NB4 (cell line): ENCODE results near the gene ACBD6.

Source experiments
- DNase-seq: peaks from one replicate; pipeline ENCODE4 v3.0.0; 2010; ENCODE audit warnings: low read depth
- H3K4me3 ChIP-seq: one replicate; pipeline ENCODE4 v1.5.1; 2011; ENCODE audit warnings: mild to moderate bottlenecking, low read depth, low read length, moderate library complexity
- MAX ChIP-seq: IDR thresholded peaks from 2 replicates; pipeline ENCODE4 v1.6.1; 2011; ENCODE audit warnings: low read depth, low read length
- MYC ChIP-seq: IDR thresholded peaks from 2 replicates; pipeline ENCODE4 v1.6.1; 2011; ENCODE audit warnings: low read depth, low read length
- POLR2A ChIP-seq: IDR thresholded peaks from 2 replicates; pipeline ENCODE4 v1.6.1; 2011; ENCODE audit warnings: mild to moderate bottlenecking; ENCODE audit not compliant: insufficient read length; ENCODE audit errors: extremely low read depth
- TF ChIP-seq, protein P1 (sequence below): IDR thresholded peaks from one replicate; pipeline ENCODE4 v1.5.1; 2012; ENCODE audit warnings: low read depth, low read length

Gene ACBD6

DNA sequence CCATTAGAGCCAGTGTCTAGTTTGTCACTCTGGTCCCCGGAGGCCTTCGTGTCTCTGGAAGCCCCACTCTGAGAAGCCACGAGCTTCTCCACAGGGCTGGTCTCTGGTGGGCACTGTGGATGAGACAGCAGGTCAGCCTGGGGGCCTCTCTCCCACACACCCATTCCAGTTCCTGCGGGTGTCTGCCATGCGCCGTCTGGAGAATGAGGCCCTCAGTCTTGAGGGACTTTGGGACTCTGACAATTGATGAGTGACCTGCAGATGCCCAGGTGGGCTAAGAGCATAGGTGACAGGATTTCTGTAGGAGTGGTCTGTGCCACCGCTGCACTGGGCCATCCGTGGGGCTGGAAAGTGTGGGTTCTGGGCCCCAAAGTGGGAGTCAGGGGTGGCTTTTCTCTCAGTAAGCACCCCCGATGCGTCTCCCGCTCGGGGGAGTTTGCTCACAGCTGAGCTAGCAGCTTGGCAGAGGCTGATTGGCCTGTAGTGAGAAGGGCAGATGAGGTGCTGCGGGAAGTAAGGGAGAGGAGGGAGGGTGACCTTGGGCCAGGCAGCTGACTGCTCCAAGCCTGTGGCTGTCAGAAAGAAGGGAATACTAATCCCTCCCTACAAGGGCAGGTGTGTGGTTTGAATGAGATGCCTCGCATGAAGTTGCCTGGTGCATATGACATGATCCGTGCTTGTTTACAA, 245.9 kb downstream of the ACBD6 start:
- TF ChIP-seq, protein P1, sequence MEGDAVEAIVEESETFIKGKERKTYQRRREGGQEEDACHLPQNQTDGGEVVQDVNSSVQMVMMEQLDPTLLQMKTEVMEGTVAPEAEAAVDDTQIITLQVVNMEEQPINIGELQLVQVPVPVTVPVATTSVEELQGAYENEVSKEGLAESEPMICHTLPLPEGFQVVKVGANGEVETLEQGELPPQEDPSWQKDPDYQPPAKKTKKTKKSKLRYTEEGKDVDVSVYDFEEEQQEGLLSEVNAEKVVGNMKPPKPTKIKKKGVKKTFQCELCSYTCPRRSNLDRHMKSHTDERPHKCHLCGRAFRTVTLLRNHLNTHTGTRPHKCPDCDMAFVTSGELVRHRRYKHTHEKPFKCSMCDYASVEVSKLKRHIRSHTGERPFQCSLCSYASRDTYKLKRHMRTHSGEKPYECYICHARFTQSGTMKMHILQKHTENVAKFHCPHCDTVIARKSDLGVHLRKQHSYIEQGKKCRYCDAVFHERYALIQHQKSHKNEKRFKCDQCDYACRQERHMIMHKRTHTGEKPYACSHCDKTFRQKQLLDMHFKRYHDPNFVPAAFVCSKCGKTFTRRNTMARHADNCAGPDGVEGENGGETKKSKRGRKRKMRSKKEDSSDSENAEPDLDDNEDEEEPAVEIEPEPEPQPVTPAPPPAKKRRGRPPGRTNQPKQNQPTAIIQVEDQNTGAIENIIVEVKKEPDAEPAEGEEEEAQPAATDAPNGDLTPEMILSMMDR = no peak
- no peak for TF ChIP-seq MAX
- no peak for TF ChIP-seq POLR2A
- TF ChIP-seq MYC = no peak
- no peak overlapping the region for H3K4me3 ChIP-seq
- no peak for DNase-seq

- peak; percentile 40 for DNase-seq
- H3K4me3 ChIP-seq = no peak overlapping the region
- TF ChIP-seq POLR2A (no peak), MYC (no peak), MAX (no peak)
- TF ChIP-seq, protein P1 = no peak
Observed at GRCh38 chr1:180255536-180256340, 246.6 kb downstream of the ACBD6 start.

GRCh38 chr1:180254854-180255253, 247.5 kb downstream of the ACBD6 start:
- no peak overlapping the region for H3K4me3 ChIP-seq
- no peak for TF ChIP-seq MYC
- TF ChIP-seq, protein P1 = no peak
- no peak for TF ChIP-seq POLR2A
- TF ChIP-seq MAX = no peak

DNA sequence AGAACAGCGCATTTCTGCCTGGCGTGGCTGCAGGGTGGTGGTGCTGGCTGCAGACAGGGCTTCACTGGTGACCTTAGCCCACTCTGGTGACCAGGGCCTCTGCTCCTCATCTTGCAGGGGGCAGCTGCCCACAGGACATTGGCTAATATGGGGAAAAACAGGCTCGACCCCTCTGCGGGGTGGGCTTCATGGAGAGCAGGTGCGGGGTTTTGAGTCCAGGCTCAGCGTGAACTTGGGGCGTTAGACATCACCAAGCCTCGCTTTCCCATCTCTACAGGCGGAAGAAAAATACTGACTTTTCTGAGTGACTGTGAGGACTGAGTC, 247.9 kb downstream of the ACBD6 start:
- DNase-seq = no peak
- no peak overlapping the region for H3K4me3 ChIP-seq
- TF ChIP-seq MYC = no peak
- no peak for TF ChIP-seq MAX
- TF ChIP-seq POLR2A = no peak
- TF ChIP-seq, protein P1 = no peak

More at GRCh38 chr1:180254854-180255253, 247.5 kb downstream of the ACBD6 start:
- DNase-seq = no peak

- TF ChIP-seq MAX (no peak), POLR2A (no peak), MYC (no peak)
- TF ChIP-seq, protein P1 = no peak
- no peak for DNase-seq
- no peak overlapping the region for H3K4me3 ChIP-seq
Observed at GRCh38 chr1:180253585-180254495, 248.5 kb downstream of the ACBD6 start.
